HepG2 (cell line): ENCODE results near the gene LATS1. TPM values are rescaled to one million over a fixed set of nuclear protein-coding genes. Genes with fewer than 3 reads are reported as not detected.
A peak's percentile ranks its signal among the peaks of the same experiment; 100 is the strongest.

Experiments used
- ETV5 ChIP-seq: IDR thresholded peaks from 2 replicates; pipeline ENCODE4 v1.6.1; 2018; ENCODE audit warnings: missing biosample characterization, missing genetic modification reagents, inconsistent platforms, borderline replicate concordance
- IRX3 ChIP-seq: sonication (generic); formaldehyde crosslinking; IDR thresholded peaks from 2 replicates; pipeline ENCODE4 v1.8.1; 2023; ENCODE audit warnings: mild to moderate bottlenecking, low read depth, missing genetic modification reagents, borderline replicate concordance
- KLF16 ChIP-seq, 2 experiments: sonication (generic) in 1 of 2; formaldehyde crosslinking in 1 of 2; IDR thresholded peaks; 2 replicates each; pipeline versions ENCODE4 v1.6.1 to v1.8.0; 2016 to 2023; ENCODE audit warnings: missing genetic modification reagents in 2 of 2, missing compliant biosample characterization in 1 of 2
- MNT ChIP-seq: fragments of 450-650 bp; IDR thresholded peaks from 2 replicates; pipeline ENCODE4 v1.6.1; 2016
- PAWR ChIP-seq: sonication (generic); formaldehyde crosslinking; IDR thresholded peaks from 2 replicates; pipeline ENCODE4 v1.4.0; 2020; ENCODE audit warnings: missing genetic modification reagents, mild to moderate bottlenecking, borderline replicate concordance
- PBX2 ChIP-seq: IDR thresholded peaks from 2 replicates; pipeline ENCODE4 v1.6.1; 2016; ENCODE audit warnings: control low read depth
- POLR2G ChIP-seq: fragments of 200-400 bp; formaldehyde crosslinking; IDR thresholded peaks from 2 replicates; pipeline ENCODE4 v1.6.1; 2018; ENCODE audit warnings: mild to moderate bottlenecking, low read depth, low read length, moderate library complexity
- SKIL ChIP-seq: sonication (generic); formaldehyde crosslinking; IDR thresholded peaks from 2 replicates; pipeline ENCODE4 v1.8.0; 2022; ENCODE audit warnings: missing genetic modification reagents, mild to moderate bottlenecking, moderate library complexity, borderline replicate concordance
- TFAP4 ChIP-seq: sonication (generic); IDR thresholded peaks from 2 replicates; pipeline ENCODE4 v1.6.1; 2016; ENCODE audit warnings: low read depth, borderline replicate concordance
- TSC22D2 ChIP-seq: sonication (generic); formaldehyde crosslinking; IDR thresholded peaks from 2 replicates; pipeline ENCODE4 v1.5.1; 2020; ENCODE audit warnings: missing genetic modification reagents, mild to moderate bottlenecking, borderline replicate concordance
- ZKSCAN8 ChIP-seq: IDR thresholded peaks from 2 replicates; pipeline ENCODE4 v1.6.1; 2016; ENCODE audit warnings: borderline replicate concordance, missing genetic modification reagents, missing compliant biosample characterization
- ZNF629 ChIP-seq: sonication (generic); formaldehyde crosslinking; conservative IDR thresholded peaks from 2 replicates; pipeline ENCODE4 v1.5.0; 2020; ENCODE audit warnings: missing genetic modification reagents
- ZNF746 ChIP-seq: sonication (generic); formaldehyde crosslinking; IDR thresholded peaks from 2 replicates; pipeline ENCODE4 v1.8.0; 2022; ENCODE audit warnings: mild to moderate bottlenecking, missing genetic modification reagents
- polyA plus RNA-seq, 8 experiments: library from polyadenylated mRNA; depleted of rRNA in 3 of 8; stranded (reverse) in 7 of 8; unstranded in 1 of 8; fragments of >200 nt; fragmentation: Illumina TruSeq in 4 of 8; extraction: Trizol in 4 of 8; gene quantifications; 2 replicates each; pipeline versions ENCODE4 v1.2.1 to v1.2.3, GENCODE V29; 2011 to 2016; ENCODE audit warnings: low read depth in 4 of 8, missing spikeins in 1 of 8, mixed read lengths in 1 of 8; ENCODE audit not compliant: insufficient read depth in 1 of 8
- total RNA-seq, 5 experiments: library from RNA; depleted of rRNA; stranded (reverse); fragments of >200 nt; fragmentation: Illumina TruSeq; extraction: Trizol; gene quantifications; 2 replicates each; pipeline ENCODE4 v1.2.3, GENCODE V29; 2016; ENCODE audit warnings: low read depth in 1 of 5

LATS1 gene
- total and polyA plus RNA-seq, 2 of the 13 experiments (the other 11 are each of a cell fraction or from before 2014, with no cell fraction given) = 9.9 to 12.6 TPM

- TF ChIP-seq TFAP4 (peak; percentile 59; the same call in 1 of the 2 replicates), ZNF746 (CRISPR knock-in tag) (no peak), TSC22D2 (CRISPR knock-in tag) (no peak), MNT (no peak), PBX2 (CRISPR knock-in tag) (no peak), PAWR (CRISPR knock-in tag) (no peak), IRX3 (CRISPR knock-in tag) (0 out of 2 replicates have a peak, but pooled peaks have one; percentile 28), SKIL (CRISPR knock-in tag) (no peak), POLR2G (peak; percentile 92), KLF16 (CRISPR knock-in tag; IDR thresholded peaks at IDR 0.05) (peak in 1 of 2 experiments; percentile 97; a peak in 1 of 4 replicates), ETV5 (CRISPR knock-in tag) (no peak), ZNF629 (CRISPR knock-in tag) (peak; percentile 73), ZKSCAN8 (CRISPR knock-in tag) (peak; percentile 86)
Measured at GRCh38 chr6:149746147-149746946, 28.4 kb upstream of the LATS1 start, which contains the start of gene NUP43 (continued).
